Stomach (tissue), 4 donors: ENCODE results near the gene LY86.

Source experiments
- CTCF ChIP-seq, 7 experiments: fragments of 450-650 bp in 4 of 7; fragments of 200-600 bp in 3 of 7; sonication (generic) in 3 of 7; IDR thresholded peaks; one replicate each; pipeline ENCODE4 v1.5.1; 2016 to 2019; ENCODE audit warnings: antibody characterized with exemption in 7 of 7, control low read depth in 2 of 7, mild to moderate bottlenecking in 1 of 7
- EP300 ChIP-seq: sonication (generic); formaldehyde crosslinking; IDR thresholded peaks from one replicate; pipeline ENCODE4 v1.6.1; 2017; ENCODE audit warnings: antibody characterized with exemption
- POLR2A ChIP-seq, 4 donors: fragments of 450-650 bp; IDR thresholded peaks; one replicate each; pipeline ENCODE4 v1.6.1; 2016; ENCODE audit warnings: antibody characterized with exemption in 4 of 4, control low read depth in 2 of 4, mild to moderate bottlenecking in 1 of 4, moderate library complexity in 1 of 4
- POLR2AphosphoS5 ChIP-seq, 3 donors: sonication (generic); formaldehyde crosslinking; IDR thresholded peaks; one replicate each; pipeline ENCODE4 v1.6.1; 2016; ENCODE audit warnings: antibody characterized with exemption in 3 of 3

- TF ChIP-seq CTCF (IDR thresholded peaks at IDR 0.05): peak in 2 of 7 experiments; percentile 8
- TF ChIP-seq POLR2A (IDR thresholded peaks at IDR 0.05): no peak
- peak in 1 of 3 donors; percentile 77 for TF ChIP-seq POLR2AphosphoS5 (IDR thresholded peaks at IDR 0.05)
- no peak for TF ChIP-seq EP300
These were observed 111.3 kb downstream of the LY86 start for GRCh38 chr6:6699741-6700367.
